ENCODE measurements around the gene ILK.

The ILK gene

DNA sequence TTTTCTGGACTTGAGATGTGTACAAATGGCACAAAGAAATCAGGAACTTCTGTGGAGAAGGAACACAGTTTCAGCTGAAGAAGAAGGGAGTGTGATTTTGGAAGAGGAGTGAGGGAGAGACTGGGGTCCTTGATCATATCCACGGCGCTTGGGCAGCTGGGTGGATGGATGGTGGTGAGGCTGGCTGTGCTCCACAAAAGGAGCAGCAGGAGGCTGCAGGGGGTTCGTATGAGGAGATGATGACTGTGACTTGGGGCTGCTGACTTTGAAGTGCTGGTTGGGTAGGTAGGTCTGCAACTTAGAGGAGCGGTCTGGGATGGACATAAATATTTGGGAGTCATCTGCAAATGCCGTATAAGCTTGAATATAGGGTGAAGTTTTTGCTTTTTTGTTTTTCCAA, 53.4 kb downstream of the ILK start:
- no peak for DNase-seq (ENCODE audit: low read depth)

DNA sequence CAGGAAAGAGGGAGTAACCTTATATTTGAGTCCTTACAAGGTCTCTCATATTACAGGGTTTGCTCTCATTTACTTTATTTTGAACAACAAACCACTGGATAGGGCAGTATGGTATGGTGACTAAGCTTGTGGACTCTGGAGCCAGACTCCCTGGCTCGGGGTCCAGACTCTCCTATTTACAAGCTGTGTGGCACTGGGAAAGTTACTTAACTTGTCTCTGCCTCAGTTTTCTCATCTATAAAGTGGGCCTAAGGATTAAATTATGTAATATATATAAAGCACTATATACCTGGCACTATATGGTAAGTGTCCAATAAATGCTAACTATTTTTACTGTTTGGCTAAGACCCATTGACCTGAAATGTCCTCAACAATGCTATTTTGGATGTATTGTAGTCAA, 53.8 kb downstream of the ILK start:
- no peak for DNase-seq (ENCODE audit: low read depth)

DNA sequence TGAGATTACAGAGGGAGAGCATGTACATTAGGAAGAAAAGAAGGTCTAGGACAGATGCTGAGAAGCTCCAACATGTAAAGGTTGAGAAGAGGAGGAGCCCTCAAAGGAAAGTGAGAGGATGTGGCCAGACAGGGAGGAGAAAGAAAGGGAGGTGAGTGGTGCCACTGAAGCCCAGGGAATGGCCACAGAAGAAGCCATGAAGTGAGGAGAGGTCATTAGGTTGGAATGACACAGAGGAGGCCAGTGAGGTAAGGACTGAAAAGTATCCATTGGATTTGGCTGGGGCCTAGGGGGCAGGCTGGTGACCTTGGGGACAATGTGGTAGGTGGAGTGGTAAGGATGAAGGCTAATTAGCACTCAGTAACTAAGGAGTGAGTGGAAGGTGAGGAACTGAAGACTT, 55.1 kb downstream of the ILK start:
- DNase-seq (ENCODE audit: low read depth) = no peak
